ENCODE results near the gene EEF1A2. TPM values are rescaled to one million over a fixed set of nuclear protein-coding genes. Genes with fewer than 3 reads are reported as not detected.

The EEF1A2 gene
- total and polyA plus RNA-seq, 8 donors = 0.27 to 0.62 (median 0.39) TPM

- Histone ChIP-seq H3K4me3 (no peak overlapping the region), H3K36me3 (no peaks in the 10 kb centered on the region), H3K4me1 (peaks cover 0 to 14% of the 10 kb centered on the region in 2 donors), H3K9me3 (no peaks in the 10 kb centered on the region), H3K27ac (no peak overlapping the region), H3K27me3 (peaks cover 23 to 98% of the 10 kb centered on the region in 2 donors)
- intact Hi-C loops (cut with DNase I) = no loop called here
- ATAC-seq (no peak), DNase-seq (no peak)
- TF ChIP-seq CTCF (IDR thresholded peaks at IDR 0.05) = no peak
These were observed 31.4 kb downstream of the EEF1A2 start for GRCh38 chr20:63467294-63468083.

- ATAC-seq (no peak), DNase-seq (no peak)
- Histone ChIP-seq H3K27me3 (peaks cover 18 to 96% of the 10 kb centered on the region in 2 donors), H3K27ac (no peak overlapping the region), H3K4me1 (peaks cover 0 to 9% of the 10 kb centered on the region in 2 donors), H3K36me3 (no peaks in the 10 kb centered on the region), H3K9me3 (no peaks in the 10 kb centered on the region), H3K4me3 (no peak overlapping the region)
- no peak for TF ChIP-seq CTCF (IDR thresholded peaks at IDR 0.05)
- intact Hi-C loops (cut with DNase I) = no loop called here
These were observed 32.0 kb downstream of the EEF1A2 start for GRCh38 chr20:63466861-63467260.

DNA sequence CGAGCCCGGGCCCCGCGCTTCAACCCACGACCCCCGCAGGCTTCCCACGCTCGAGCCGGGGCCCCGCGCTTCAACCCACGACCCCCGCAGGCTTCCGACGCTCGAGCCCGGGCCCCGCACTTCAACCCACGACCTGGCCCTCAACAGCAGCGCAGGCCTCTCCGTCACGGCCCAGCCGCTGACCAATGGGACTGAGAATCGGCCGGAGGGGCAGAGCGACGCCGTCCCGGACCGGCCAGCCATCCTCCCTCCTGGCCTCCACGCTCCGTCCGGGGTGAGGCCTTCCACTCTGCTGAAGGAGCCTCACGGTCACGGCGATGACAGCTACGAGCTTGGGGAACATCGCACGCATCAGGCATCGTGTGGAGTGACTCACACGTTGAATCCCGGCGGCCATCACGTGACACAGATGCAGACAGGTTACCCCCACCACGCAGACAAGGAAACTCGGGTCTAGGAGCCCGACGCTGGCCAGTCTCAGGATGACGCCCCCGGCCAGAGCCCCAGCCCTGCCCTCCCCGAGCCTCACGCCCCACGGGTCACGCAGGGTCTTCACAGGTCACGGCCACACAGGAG is 32.5 kb downstream of the EEF1A2 start:
- intact Hi-C loops (cut with DNase I) = no loop called here
- Histone ChIP-seq H3K27ac (no peak overlapping the region), H3K9me3 (no peaks in the 10 kb centered on the region), H3K4me1 (peaks cover 0 to 4% of the 10 kb centered on the region in 2 donors), H3K36me3 (no peaks in the 10 kb centered on the region), H3K4me3 (no peak overlapping the region), H3K27me3 (peaks cover 13 to 95% of the 10 kb centered on the region in 2 donors)
- ATAC-seq (no peak), DNase-seq (no peak)
- no peak for TF ChIP-seq CTCF (IDR thresholded peaks at IDR 0.05)

DNA sequence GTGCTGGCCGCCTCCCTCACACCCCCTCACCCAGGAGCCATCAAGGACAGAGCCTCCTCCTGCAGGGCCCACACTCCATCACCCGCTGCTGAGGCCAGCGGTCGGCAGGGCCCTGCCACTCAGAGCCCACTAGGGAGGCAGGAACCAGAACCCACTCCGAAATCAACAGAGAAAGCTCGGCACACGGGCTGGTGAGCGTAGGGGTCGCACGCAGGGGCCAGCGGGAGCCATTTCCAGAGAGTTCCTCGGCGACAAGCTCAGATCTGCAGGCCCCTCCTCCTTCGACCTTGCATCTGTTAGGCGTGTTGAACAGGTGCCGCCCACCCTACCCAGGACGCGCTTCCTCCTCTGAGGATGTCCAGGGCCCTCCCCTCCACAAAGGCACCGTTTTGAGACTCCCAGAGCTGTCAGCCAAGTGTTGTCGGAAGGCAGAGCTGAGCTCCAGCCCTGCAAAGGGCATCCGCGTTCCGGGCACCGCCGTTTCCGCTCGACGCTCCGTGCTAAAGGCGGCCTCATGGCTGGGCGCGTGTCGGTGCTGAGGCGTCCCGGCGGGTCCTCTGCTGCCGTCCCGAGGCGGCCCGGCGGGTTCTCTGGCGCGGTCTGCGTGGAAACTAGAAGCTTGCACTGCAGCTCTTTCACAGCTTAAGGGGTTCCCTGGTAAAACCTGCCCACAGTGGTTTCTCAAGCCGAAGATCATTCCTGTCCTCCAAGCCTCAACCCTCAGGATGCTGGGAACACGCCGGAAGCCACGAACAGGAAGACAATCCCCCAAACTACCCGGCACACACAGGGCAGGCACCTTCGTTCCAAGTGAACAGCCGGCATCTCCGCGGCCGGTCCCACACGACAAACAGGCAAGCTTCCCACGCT is 33.3 kb downstream of the EEF1A2 start:
- Histone ChIP-seq H3K36me3 (no peaks in the 10 kb centered on the region), H3K9me3 (no peaks in the 10 kb centered on the region), H3K4me3 (no peak overlapping the region), H3K27me3 (peaks cover 6 to 95% of the 10 kb centered on the region in 2 donors), H3K4me1 (no peaks in the 10 kb centered on the region), H3K27ac (no peak overlapping the region)
- TF ChIP-seq CTCF (IDR thresholded peaks at IDR 0.05) = no peak
- intact Hi-C loops (cut with DNase I) = no loop called here
- no peak for DNase-seq
- no peak for ATAC-seq

DNA sequence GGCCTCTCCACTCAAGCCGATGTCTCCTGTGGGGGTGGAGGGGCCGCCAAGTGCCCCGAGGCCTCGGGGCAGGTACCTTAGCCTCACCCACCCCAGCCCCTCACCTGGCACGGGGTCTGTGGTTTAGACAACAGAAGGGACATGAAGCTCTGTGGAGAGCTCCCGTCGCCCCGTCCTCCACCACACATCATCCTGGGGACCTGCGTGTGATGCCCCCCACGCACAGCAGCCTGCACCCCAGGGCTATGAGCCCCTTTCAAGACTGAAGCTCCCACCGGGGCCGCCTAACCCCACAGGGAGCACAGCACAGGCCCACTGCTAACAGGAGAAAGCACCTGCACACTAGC is 34.6 kb downstream of the EEF1A2 start:
- no peaks in the 10 kb centered on the region for H3K4me1 ChIP-seq
- H3K4me3 ChIP-seq = no peak overlapping the region
- peaks cover 0 to 95% of the 10 kb centered on the region in 2 donors for H3K27me3 ChIP-seq
- no peak for TF ChIP-seq CTCF (IDR thresholded peaks at IDR 0.05)
- no peak for DNase-seq
- ATAC-seq = no peak
- no peaks in the 10 kb centered on the region for H3K9me3 ChIP-seq
- intact Hi-C loops (cut with DNase I) = no loop called here
- no peaks in the 10 kb centered on the region for H3K36me3 ChIP-seq
- no peak overlapping the region for H3K27ac ChIP-seq

Data from left lung (tissue), 10 donors.